Measurements from ENCODE around the gene IQSEC3. TPM values are rescaled to one million over a fixed set of nuclear protein-coding genes. Genes with fewer than 3 reads are reported as not detected.
A peak's percentile ranks its signal among the peaks of the same experiment; 100 is the strongest.

IQSEC3 gene
- total and polyA plus RNA-seq, 2 of the 13 experiments (the other 11 are each of a cell fraction or from before 2014, with no cell fraction given): not detected

- TF ChIP-seq, protein P1, sequence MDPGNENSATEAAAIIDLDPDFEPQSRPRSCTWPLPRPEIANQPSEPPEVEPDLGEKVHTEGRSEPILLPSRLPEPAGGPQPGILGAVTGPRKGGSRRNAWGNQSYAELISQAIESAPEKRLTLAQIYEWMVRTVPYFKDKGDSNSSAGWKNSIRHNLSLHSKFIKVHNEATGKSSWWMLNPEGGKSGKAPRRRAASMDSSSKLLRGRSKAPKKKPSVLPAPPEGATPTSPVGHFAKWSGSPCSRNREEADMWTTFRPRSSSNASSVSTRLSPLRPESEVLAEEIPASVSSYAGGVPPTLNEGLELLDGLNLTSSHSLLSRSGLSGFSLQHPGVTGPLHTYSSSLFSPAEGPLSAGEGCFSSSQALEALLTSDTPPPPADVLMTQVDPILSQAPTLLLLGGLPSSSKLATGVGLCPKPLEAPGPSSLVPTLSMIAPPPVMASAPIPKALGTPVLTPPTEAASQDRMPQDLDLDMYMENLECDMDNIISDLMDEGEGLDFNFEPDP (CRISPR knock-in tag; conservative IDR thresholded peaks at IDR 0.05): no peak
- TF ChIP-seq ZNF530 (CRISPR knock-in tag; IDR thresholded peaks at IDR 0.05; ENCODE audit: low read depth) (no peak), RBFOX2 (IDR thresholded peaks at IDR 0.05; ENCODE audit: low read depth, low read length) (no peak), CCDC6 (CRISPR knock-in tag; IDR thresholded peaks at IDR 0.05) (peak; percentile 96), ZNF24 (IDR thresholded peaks at IDR 0.05) (no peak), ZNF10 (CRISPR knock-in tag; IDR thresholded peaks at IDR 0.05; ENCODE audit: borderline replicate concordance, low read depth) (no peak), ZKSCAN1 (IDR thresholded peaks at IDR 0.05; ENCODE audit: low read length) (no peak), ZNF432 (CRISPR knock-in tag; IDR thresholded peaks at IDR 0.05; ENCODE audit: borderline replicate concordance) (no peak), TERF1 (CRISPR knock-in tag; IDR thresholded peaks at IDR 0.05) (no peak), RORA (CRISPR knock-in tag; IDR thresholded peaks at IDR 0.05) (no peak), ZNF766 (CRISPR knock-in tag; IDR thresholded peaks at IDR 0.05; ENCODE audit: borderline replicate concordance) (peak; percentile 84; the same call in 1 of the 2 replicates), ZFP1 (CRISPR knock-in tag; IDR thresholded peaks at IDR 0.05) (peak; percentile 88), SMARCE1 (IDR thresholded peaks at IDR 0.05; ENCODE audit: borderline replicate concordance) (no peak), ZNF256 (CRISPR knock-in tag; conservative IDR thresholded peaks at IDR 0.05) (no peak), ZNF841 (CRISPR knock-in tag; IDR thresholded peaks at IDR 0.05; ENCODE audit: borderline replicate concordance) (no peak; the same call in 1 of the 2 replicates), ZNF83 (CRISPR knock-in tag; IDR thresholded peaks at IDR 0.05; ENCODE audit: borderline replicate concordance) (peak; percentile 68; the same call in 1 of the 2 replicates), RXRA (CRISPR knock-in tag; IDR thresholded peaks at IDR 0.05) (peak; percentile 100), MAF1 (CRISPR knock-in tag; IDR thresholded peaks at IDR 0.05; ENCODE audit: borderline replicate concordance) (0 out of 2 replicates have a peak, but pooled peaks have one; percentile 72), MYNN (CRISPR knock-in tag; IDR thresholded peaks at IDR 0.05; ENCODE audit: low read depth) (no peak), POGZ (CRISPR knock-in tag; IDR thresholded peaks at IDR 0.05) (peak; percentile 94)
- TF ChIP-seq, protein P2, sequence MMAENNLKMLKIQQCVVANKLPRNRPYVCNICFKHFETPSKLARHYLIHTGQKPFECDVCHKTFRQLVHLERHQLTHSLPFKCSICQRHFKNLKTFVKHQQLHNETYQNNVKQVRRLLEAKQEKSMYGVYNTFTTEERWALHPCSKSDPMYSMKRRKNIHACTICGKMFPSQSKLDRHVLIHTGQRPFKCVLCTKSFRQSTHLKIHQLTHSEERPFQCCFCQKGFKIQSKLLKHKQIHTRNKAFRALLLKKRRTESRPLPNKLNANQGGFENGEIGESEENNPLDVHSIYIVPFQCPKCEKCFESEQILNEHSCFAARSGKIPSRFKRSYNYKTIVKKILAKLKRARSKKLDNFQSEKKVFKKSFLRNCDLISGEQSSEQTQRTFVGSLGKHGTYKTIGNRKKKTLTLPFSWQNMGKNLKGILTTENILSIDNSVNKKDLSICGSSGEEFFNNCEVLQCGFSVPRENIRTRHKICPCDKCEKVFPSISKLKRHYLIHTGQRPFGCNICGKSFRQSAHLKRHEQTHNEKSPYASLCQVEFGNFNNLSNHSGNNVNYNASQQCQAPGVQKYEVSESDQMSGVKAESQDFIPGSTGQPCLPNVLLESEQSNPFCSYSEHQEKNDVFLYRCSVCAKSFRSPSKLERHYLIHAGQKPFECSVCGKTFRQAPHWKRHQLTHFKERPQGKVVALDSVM (CRISPR knock-in tag; IDR thresholded peaks at IDR 0.05): peak; percentile 97
- TF ChIP-seq, protein P3, sequence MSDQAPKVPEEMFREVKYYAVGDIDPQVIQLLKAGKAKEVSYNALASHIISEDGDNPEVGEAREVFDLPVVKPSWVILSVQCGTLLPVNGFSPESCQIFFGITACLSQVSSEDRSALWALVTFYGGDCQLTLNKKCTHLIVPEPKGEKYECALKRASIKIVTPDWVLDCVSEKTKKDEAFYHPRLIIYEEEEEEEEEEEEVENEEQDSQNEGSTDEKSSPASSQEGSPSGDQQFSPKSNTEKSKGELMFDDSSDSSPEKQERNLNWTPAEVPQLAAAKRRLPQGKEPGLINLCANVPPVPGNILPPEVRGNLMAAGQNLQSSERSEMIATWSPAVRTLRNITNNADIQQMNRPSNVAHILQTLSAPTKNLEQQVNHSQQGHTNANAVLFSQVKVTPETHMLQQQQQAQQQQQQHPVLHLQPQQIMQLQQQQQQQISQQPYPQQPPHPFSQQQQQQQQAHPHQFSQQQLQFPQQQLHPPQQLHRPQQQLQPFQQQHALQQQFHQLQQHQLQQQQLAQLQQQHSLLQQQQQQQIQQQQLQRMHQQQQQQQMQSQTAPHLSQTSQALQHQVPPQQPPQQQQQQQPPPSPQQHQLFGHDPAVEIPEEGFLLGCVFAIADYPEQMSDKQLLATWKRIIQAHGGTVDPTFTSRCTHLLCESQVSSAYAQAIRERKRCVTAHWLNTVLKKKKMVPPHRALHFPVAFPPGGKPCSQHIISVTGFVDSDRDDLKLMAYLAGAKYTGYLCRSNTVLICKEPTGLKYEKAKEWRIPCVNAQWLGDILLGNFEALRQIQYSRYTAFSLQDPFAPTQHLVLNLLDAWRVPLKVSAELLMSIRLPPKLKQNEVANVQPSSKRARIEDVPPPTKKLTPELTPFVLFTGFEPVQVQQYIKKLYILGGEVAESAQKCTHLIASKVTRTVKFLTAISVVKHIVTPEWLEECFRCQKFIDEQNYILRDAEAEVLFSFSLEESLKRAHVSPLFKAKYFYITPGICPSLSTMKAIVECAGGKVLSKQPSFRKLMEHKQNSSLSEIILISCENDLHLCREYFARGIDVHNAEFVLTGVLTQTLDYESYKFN (CRISPR knock-in tag; conservative IDR thresholded peaks at IDR 0.05): peak; percentile 99
Measured at GRCh38 chr12:210277-211141, 143.9 kb downstream of the IQSEC3 start (continued).
